Upper lobe of right lung (tissue), 1 donor: ENCODE results near the gene PLA2G4A. TPM values are rescaled to one million over a fixed set of nuclear protein-coding genes. Genes with fewer than 3 reads are reported as not detected.

Experiments
- ATAC-seq: fragments of 200-7000 bp; cut with Tn5 transposase; one replicate; pipeline ENCODE4 v1.9.1; 2020; ENCODE audit warnings: mild to moderate bottlenecking, moderate library complexity
- DNase-seq: peaks from one replicate; pipeline ENCODE4 v3.0.0-alpha.2; 2020
- H3K27ac ChIP-seq: fragments of 200-600 bp; one replicate; pipeline ENCODE4 v1.8.0; 2022
- H3K27me3 ChIP-seq: fragments of 200-600 bp; one replicate; pipeline ENCODE4 v1.8.0; 2022; ENCODE audit warnings: mild to moderate bottlenecking
- H3K36me3 ChIP-seq: fragments of 200-600 bp; one replicate; pipeline ENCODE4 v1.8.0; 2022
- H3K4me1 ChIP-seq: fragments of 200-600 bp; one replicate; pipeline ENCODE4 v1.8.0; 2022
- H3K4me3 ChIP-seq: fragments of 200-600 bp; one replicate; pipeline ENCODE4 v1.8.0; 2022; ENCODE audit warnings: mild to moderate bottlenecking
- H3K9me3 ChIP-seq: fragments of 200-600 bp; one replicate; pipeline ENCODE4 v1.8.0; 2022
- CTCF ChIP-seq: fragments of 200-600 bp; IDR thresholded peaks from one replicate; pipeline ENCODE4 v1.8.0; 2022; ENCODE audit warnings: antibody characterized with exemption
- intact Hi-C: fragments of 100-400 bp; cut with DNase I; formaldehyde crosslinking; loops from one replicate; pipeline ENCODE4 v1.11.0; 2022
- total RNA-seq: library from RNA; stranded (reverse); fragmentation: NEBNext Ultra II Directional; extraction: Animal tissue kit (Norgen Biotek cat#: 25700); gene quantifications from one replicate; pipeline ENCODE4 v1.2.1, GENCODE V29; 2021
- donor health status: DM: no; HTN: yes; CAD: no; lungs with severe emphysema.

Gene PLA2G4A
- total RNA-seq, 1 donor from 2014 or later: 10.7 TPM

- no peak for ATAC-seq
- intact Hi-C loops: no loop called here
Measured at GRCh38 chr1:186873687-186874086, 44.9 kb downstream of the PLA2G4A start.

DNA sequence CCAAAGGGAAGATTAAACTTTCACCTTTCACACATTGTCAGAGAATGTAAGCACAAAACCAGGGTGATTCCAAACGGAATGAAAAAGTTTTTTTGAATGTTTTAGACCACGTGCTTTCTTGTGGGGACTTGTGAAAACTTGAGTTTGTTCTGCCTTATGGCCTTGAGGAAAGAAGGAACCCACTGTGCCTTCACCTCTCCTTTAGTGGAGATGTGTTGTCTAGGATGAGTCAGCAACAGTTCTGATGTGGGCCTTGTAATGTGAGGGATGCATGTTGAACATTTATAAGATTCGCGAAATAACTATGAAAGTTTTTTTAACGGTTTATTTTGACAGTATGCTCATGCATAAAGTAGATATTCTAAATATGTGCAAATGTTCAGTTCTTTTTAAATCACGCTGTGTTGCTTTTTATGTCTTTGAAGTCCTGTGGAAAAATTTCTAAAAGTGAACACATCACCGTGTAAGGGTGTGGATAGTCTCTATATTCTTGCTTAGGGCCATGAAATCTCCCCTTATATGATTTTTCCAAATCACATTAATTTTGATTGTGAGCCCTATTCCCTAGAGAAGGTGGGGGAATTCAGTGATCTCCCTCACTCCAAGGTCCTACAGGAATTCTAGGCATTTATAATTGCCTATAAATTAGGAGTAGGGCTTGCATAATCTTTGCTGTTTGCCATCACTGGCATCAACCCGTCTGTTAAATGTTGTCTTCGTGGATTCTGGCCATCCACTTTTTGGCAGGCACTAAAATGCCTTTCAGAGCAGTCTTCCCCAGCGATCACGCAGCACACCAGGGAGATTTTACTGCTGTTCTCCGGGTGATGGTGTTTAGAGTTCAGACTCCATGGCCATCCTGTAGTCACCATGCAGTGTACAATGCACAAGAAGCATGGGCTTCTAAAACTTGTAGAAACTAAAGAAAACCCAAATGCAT lies 47.4 kb downstream of the PLA2G4A start:
- H3K4me1 ChIP-seq: no peaks in the 10 kb centered on the region
- ATAC-seq: no peak
- H3K4me3 ChIP-seq: no peak overlapping the region
- H3K27ac ChIP-seq: no peak overlapping the region
- H3K27me3 ChIP-seq: no peaks in the 10 kb centered on the region
- DNase-seq: no peak
- H3K36me3 ChIP-seq: no peaks in the 10 kb centered on the region
- intact Hi-C loops: no loop called here
- TF ChIP-seq CTCF: no peak
- no peaks in the 10 kb centered on the region for H3K9me3 ChIP-seq

More at GRCh38 chr1:186873687-186874086, 44.9 kb downstream of the PLA2G4A start:
- TF ChIP-seq CTCF: no peak
- Histone ChIP-seq H3K4me1 (peaks cover 6% of the 10 kb centered on the region), H3K36me3 (no peaks in the 10 kb centered on the region), H3K27ac (no peak overlapping the region), H3K27me3 (no peaks in the 10 kb centered on the region), H3K4me3 (no peak overlapping the region), H3K9me3 (no peaks in the 10 kb centered on the region)
- DNase-seq: no peak

GRCh38 chr1:186878356-186878755 lies 49.6 kb downstream of the PLA2G4A start:
- intact Hi-C loops: no loop called here
- Histone ChIP-seq H3K9me3 (no peaks in the 10 kb centered on the region), H3K4me3 (no peak overlapping the region), H3K27ac (no peak overlapping the region), H3K27me3 (no peaks in the 10 kb centered on the region), H3K36me3 (no peaks in the 10 kb centered on the region), H3K4me1 (no peaks in the 10 kb centered on the region)
- no peak for TF ChIP-seq CTCF
- ATAC-seq: no peak
- no peak for DNase-seq

DNA sequence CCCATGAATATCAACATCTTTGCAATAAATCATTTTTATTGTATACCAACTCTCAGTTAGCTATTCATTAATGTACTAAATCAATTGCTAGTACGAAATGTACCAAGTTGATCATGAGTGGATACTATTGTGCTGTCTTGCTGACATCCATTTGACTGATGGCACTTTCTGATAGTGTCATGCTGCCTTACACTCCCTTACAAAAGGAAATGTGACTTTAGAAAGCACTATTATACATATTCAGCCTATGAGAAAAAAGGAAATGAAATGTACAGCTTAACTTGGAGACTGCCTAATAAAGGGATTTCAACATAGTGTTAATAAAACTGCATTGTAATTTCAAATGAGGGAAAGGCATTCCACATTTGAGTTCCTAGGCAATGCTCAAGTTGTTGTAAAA lies 52.2 kb downstream of the PLA2G4A start:
- Histone ChIP-seq H3K4me1 (no peaks in the 10 kb centered on the region), H3K27me3 (no peaks in the 10 kb centered on the region), H3K4me3 (no peak overlapping the region), H3K27ac (no peak overlapping the region), H3K9me3 (no peaks in the 10 kb centered on the region), H3K36me3 (no peaks in the 10 kb centered on the region)
- intact Hi-C loops: no loop called here
- DNase-seq (no peak), ATAC-seq (no peak)
- TF ChIP-seq CTCF: no peak

- DNase-seq: no peak
Measured at GRCh38 chr1:186882372-186883134, 53.8 kb downstream of the PLA2G4A start.

More at GRCh38 chr1:186882372-186883134, 53.8 kb downstream of the PLA2G4A start:
- H3K4me1 ChIP-seq: no peaks in the 10 kb centered on the region
- H3K27ac ChIP-seq: no peak overlapping the region
- no peaks in the 10 kb centered on the region for H3K27me3 ChIP-seq
- H3K36me3 ChIP-seq: no peaks in the 10 kb centered on the region
- intact Hi-C loops: no loop called here
- H3K4me3 ChIP-seq: no peak overlapping the region
- TF ChIP-seq CTCF: no peak
- no peaks in the 10 kb centered on the region for H3K9me3 ChIP-seq
- no peak for ATAC-seq
